HG02678 (cell line): ENCODE measurements around the gene ABCA9.
"Not testable (repeated sequence)": the region's sequence is repeated elsewhere in the genome, so short reads cannot be mapped to it uniquely, and the experiment has no call there.

Source experiments
- ATAC-seq: cut with Tn5 transposase; IDR thresholded peaks from one replicate; pipeline ENCODE4 v1.9.1; 2021; ENCODE audit warnings: mild to moderate bottlenecking, moderate library complexity; ENCODE audit not compliant: unreplicated experiment

ABCA9 gene

GRCh38 chr17:69044371-69044770 lies 16.4 kb downstream of the ABCA9 start:
- ATAC-seq, result no peak

GRCh38 chr17:69043098-69043734 lies 17.5 kb downstream of the ABCA9 start:
- ATAC-seq, result no peak

- ATAC-seq, result no peak
Observed at GRCh38 chr17:69042308-69042707, 18.4 kb downstream of the ABCA9 start.

DNA sequence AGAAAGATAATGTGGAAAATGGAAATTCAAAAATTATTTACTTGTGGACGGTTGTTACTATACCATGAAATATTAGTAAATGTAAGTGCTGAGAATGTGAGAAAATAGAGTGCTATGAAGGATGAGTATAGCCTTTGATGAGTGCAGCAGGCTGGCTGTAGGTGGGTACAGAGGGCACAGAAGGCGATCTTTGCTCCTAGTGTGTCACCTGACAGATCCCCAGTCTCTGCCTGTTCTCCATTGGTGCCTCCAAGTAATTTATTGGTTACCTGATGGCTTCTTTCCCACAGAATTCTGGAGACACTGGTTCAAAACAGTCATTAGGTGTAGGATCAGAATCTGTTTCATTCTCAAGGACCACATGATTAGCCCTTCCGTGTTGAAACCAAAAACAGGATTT lies 28.9 kb downstream of the ABCA9 start:
- ATAC-seq, result no peak

- ATAC-seq, result no peak
Observed at GRCh38 chr17:69030169-69030568, 30.6 kb downstream of the ABCA9 start.

DNA sequence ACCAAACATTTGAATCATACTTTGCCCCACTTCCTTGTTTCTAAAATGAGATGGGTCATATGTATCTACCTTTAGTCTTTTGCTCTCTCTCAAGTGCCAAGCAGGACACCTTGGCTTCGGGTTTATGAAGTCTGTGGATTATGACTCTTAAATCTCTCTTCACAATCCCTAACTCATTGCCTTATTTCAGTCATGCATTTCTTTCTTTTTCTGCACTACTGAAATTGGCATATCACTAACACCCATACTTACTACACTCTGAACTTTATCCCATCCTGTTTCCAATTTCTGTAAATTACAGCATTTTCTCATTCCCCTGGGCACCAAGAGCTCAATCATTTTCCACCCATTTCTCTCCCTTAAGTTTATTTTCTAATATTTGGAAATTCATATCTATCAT lies 42.0 kb downstream of the ABCA9 start:
- no peak for ATAC-seq

- ATAC-seq, result no peak
Observed at GRCh38 chr17:69018022-69018615, 42.6 kb downstream of the ABCA9 start.

DNA sequence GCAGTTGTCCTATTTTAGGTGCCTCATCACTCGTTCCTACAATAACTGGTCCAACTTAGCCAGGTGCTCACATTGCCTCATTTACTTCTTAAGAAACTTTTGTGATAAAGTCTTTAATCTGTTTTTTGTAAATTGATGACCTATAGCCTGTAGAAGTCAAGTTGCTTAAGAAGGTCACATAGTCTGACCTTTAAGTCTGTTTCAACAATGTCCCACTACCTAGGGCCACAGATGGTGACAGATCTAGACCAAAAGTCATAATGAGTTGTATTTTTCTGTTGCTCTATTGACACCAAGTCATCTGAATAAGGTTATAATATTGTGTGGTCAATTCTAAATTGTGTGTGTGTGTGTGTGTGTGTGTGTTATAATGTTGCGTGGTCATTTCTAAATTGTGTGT lies 45.1 kb downstream of the ABCA9 start:
- ATAC-seq, result no peak

DNA sequence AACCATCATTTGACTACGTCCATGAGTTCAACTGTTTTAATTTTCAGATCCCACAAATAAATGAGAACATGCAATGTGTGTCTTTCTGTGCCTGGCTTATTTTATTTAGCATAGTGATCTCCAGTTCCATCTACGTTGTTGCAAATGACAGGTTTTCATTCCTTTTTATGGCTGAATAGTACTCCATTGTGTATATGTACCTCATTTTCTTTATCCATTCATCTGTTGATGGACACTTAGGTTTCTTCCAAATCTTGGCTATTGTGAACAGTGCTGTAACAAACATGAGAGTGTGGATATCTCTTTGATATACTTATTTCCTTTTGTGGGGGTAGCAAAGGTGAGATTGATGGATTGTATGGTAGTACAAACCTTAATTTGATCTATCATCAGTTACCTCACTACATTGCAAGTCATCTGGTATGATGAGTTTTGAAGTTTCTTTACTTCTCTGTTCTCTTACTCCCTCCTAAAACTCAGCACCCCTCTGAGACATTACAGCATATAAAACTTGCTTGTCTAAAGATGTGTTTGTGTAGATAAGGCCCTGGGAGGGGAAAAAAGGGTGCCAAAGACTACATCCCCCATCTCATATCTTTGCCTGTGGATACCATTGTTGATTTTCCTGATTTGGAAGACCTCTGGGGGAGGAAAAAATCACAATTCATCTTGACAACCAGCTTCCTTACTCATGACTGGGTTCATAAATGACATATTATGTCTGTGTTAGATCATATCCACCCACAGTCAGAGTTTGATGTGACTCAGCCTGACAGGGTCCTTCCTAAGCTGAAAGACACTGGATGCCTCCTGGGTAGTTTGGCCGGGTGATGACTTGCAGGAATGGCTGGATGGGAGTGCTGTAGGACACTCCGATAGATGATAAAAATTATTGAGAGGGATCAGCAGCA lies 47.6 kb downstream of the ABCA9 start:
- no peak for ATAC-seq

DNA sequence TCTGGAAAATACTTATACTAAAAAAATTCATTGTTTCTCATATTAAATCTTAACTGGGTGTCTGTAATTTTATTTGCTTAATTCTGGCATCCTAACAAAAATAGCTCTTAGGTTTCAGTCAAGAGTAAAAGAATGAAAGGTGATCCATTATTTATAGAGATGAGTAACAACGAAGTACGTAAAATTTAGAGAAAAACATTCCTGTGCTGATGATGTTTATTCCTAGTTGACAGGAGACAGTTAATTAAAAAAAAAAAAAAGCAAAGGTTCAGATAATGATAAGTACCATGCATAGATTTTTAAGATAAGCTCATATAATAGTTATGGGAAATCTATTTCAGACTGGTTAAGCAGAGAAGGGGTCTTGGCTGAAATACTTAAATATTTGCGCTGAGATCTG lies 50.8 kb downstream of the ABCA9 start:
- ATAC-seq, result no peak

DNA sequence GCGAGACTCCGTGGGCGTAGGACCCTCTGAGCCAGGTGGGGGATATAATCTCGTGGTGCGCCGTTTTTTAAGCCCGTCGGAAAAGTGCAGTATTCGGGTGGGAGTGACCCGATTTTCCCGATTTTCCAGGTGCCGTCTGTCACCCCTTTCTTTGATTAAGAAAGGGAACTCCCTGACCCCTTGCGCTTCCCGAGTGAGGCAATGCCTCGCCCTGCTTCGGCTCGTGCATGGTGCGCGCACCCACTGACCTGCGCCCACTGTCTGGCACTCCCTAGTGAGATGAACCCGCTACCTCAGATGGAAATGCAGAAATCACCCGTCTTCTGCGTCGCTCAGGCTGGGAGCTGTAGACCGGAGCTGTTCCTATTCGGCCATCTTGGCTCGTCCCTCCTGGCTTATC lies 56.0 kb downstream of the ABCA9 start:
- not testable (repeated sequence) for ATAC-seq

DNA sequence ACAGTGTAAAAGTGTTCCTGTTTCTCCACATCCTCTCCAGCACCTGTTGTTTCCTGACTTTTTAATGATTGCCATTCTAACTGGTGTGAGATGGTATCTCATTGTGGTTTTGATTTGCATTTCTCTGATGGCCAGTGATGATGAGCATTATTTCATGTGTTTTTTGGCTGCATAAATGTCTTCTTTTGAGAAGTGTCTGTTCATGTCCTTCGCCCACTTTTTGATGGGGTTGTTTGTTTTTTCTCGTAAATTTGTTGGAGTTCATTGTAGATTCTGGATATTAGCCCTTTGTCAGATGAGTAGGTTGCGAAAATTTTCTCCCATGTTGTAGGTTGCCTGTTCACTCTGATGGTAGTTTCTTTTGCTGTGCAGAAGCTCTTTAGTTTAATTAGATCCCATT lies 61.0 kb downstream of the ABCA9 start:
- ATAC-seq, result not testable (repeated sequence)

GRCh38 chr17:68993112-68993511 lies 67.6 kb downstream of the ABCA9 start:
- no peak for ATAC-seq

GRCh38 chr17:68987966-68988365 lies 72.8 kb downstream of the ABCA9 start:
- no peak for ATAC-seq

DNA sequence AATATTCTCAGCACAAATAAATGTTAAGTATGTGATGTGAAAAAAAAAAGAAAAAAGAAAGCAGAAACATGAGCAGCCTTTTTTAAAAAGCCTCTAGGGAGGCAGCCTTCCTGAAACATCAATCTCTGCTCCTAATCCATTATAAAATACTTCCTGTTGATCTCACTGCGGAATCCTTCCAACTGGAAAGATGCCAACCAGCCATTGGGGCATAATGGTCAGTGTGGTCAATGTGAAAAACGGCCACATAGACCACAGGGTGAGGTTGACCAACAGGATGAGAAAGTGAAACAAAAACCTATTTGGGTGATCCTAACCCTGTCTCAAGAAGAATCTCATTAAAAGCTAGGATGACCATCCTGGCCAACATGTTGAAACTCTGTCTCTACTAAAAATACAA lies 79.4 kb downstream of the ABCA9 start:
- ATAC-seq, result peak; percentile 66

DNA sequence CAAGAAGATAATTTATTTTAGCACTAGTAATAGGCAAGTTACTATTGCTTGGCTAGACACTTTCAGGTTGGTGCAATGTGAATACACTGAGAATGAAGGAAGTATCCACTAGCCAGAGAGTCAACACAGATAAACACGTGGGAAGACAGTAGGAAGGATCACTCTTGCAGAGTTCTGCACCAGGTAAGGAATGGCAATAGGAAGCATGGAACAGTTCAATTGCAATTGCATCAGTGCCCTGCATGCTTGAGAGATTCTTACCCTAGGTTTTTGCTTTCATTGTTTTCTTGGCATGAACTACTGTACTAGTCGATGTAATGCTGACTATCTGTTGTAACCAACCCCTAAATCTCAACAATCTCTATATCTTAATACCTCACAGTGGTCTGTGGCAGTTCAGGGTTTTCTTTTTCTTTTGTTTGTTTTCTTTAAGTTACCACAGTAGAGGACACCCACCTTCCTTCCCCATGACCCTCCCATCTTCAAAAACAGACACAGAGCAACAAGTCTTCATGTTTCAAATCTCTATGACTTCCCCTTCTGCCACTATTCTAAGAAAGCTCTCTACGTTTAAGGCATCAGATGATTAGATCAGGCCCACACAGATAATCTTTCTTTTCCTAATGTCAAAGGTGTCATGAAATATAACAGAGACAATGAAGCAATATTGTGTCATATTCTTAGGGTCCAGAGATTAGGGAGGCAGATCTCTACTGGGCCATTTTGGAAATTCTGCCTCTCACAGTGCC lies 87.5 kb downstream of the ABCA9 start:
- no peak for ATAC-seq

- ATAC-seq, result no peak
Observed at GRCh38 chr17:68972119-68972704, 88.5 kb downstream of the ABCA9 start.

- ATAC-seq, result no peak
Observed at GRCh38 chr17:68969101-68969500, 91.6 kb downstream of the ABCA9 start.

DNA sequence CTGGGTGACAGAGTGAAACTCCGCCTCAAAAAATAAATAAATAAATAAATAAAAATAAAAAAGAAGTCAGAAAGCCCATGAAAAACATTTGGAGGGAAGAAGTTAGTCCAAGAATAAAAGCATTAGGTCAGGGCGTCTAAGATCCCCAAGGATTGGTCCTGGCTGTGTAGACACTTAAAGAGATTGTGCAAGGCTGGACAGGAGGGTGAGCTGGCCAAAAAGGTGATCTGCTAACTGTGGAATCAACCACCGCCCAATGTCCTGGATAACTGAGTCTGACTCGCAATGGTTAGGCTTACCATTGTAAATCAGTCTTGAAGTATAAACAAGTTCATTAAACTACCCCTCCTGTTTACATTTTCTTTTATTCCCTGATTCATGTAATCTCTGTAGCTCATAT lies 96.8 kb downstream of the ABCA9 start:
- ATAC-seq, result no peak

DNA sequence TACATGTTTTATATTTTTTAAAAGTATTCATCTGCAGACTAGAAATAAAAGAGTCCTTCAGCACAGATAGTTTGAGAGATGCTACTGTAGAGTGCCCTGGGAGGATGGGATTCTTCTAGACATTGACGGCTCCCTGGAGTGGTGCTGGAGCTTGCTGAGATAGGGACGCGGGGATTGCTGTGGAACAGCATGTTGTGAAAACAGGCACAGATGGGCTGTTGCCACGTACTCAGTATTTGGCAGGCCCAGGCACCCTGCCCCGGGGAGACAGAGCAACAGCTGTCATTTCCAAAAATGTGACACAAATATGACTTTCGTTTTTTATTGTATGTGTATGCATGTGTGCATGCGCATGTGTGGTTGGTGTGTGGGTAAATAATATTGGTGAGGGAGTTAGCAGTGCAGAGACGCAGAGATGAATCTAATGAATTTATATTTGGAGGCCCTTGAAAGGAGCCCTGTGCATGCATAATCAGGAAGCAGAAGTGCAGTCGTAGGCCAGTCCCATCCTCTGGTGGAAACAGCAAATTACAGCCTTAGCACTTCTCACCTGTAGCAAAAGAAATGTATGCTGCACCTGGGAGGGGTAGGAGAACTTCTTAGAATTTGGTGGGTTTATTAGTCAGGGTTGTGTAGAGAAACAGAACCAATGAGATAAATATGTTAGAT lies 99.4 kb downstream of the ABCA9 start:
- ATAC-seq, result no peak
